WERI-Rb-1 (cell line): ENCODE results near the gene TRPC4.

Experiments
- DNase-seq: peaks from one replicate; pipeline ENCODE4 v3.0.0-alpha.2; 2020
- H3K27ac ChIP-seq: fragments of 250-450 bp; sonication (Bioruptor Pico); 2 replicates; pipeline ENCODE4 v1.5.1; 2020; ENCODE audit warnings: mild to moderate bottlenecking, moderate library complexity
- H3K27me3 ChIP-seq: fragments of 250-450 bp; sonication (Bioruptor Pico); 2 replicates; pipeline ENCODE4 v1.5.1; 2021; ENCODE audit warnings: mild to moderate bottlenecking, low read depth, moderate library complexity; ENCODE audit not compliant: insufficient read depth, severe bottlenecking
- H3K36me3 ChIP-seq: fragments of 250-450 bp; sonication (Bioruptor Pico); 2 replicates; pipeline ENCODE4 v1.5.1; 2020; ENCODE audit warnings: mild to moderate bottlenecking, moderate library complexity
- H3K4me3 ChIP-seq: 2 replicates; pipeline ENCODE4 v1.5.1; 2011; ENCODE audit warnings: low read depth, mild to moderate bottlenecking, control low read depth, low read length
- H3K9me3 ChIP-seq: fragments of 250-450 bp; sonication (Bioruptor Pico); 2 replicates; pipeline ENCODE4 v1.5.1; 2021; ENCODE audit warnings: mild to moderate bottlenecking, moderate library complexity; ENCODE audit not compliant: severe bottlenecking
- TF ChIP-seq, protein P1 (sequence below): IDR thresholded peaks from 2 replicates; pipeline ENCODE4 v1.5.1; 2011; ENCODE audit warnings: low read depth, mild to moderate bottlenecking, control low read depth, inconsistent platforms, low read length

The TRPC4 gene

DNA sequence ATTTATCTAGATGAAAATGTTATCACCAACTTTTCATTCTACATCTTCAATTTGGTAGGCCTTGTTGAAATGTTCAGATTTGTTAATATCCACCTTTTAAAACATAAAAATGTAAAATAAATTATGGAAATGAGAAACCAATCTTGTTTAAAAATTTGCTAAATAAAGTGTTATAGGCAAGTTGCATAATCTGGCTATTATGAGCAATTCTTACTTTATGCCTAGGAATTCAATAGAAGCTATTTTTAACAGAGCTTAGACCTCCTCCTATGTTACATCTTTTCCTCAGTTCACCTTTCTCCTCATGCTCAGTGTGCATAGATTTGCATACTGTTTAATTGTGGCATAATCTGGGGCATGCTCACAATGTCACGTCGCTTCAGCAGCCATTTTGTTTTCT lies 183.1 kb downstream of the TRPC4 start:
- no peak for DNase-seq
- no peak overlapping the region for H3K27ac ChIP-seq
- H3K4me3 ChIP-seq: no peak overlapping the region
- TF ChIP-seq, protein P1, sequence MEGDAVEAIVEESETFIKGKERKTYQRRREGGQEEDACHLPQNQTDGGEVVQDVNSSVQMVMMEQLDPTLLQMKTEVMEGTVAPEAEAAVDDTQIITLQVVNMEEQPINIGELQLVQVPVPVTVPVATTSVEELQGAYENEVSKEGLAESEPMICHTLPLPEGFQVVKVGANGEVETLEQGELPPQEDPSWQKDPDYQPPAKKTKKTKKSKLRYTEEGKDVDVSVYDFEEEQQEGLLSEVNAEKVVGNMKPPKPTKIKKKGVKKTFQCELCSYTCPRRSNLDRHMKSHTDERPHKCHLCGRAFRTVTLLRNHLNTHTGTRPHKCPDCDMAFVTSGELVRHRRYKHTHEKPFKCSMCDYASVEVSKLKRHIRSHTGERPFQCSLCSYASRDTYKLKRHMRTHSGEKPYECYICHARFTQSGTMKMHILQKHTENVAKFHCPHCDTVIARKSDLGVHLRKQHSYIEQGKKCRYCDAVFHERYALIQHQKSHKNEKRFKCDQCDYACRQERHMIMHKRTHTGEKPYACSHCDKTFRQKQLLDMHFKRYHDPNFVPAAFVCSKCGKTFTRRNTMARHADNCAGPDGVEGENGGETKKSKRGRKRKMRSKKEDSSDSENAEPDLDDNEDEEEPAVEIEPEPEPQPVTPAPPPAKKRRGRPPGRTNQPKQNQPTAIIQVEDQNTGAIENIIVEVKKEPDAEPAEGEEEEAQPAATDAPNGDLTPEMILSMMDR: no peak
- H3K36me3 ChIP-seq: no peaks in the 10 kb centered on the region
- H3K9me3 ChIP-seq: no peaks in the 10 kb centered on the region
- H3K27me3 ChIP-seq: no peaks in the 10 kb centered on the region

- DNase-seq: no peak
- Histone ChIP-seq H3K27ac (no peak overlapping the region), H3K36me3 (no peaks in the 10 kb centered on the region), H3K27me3 (no peaks in the 10 kb centered on the region), H3K4me3 (no peak overlapping the region), H3K9me3 (no peaks in the 10 kb centered on the region)
- TF ChIP-seq, protein P1: no peak
Observed at GRCh38 chr13:37685206-37685605, 184.4 kb downstream of the TRPC4 start.

GRCh38 chr13:37682496-37682895 lies 187.1 kb downstream of the TRPC4 start:
- Histone ChIP-seq H3K27ac (no peak overlapping the region), H3K27me3 (no peaks in the 10 kb centered on the region), H3K4me3 (no peak overlapping the region), H3K36me3 (no peaks in the 10 kb centered on the region), H3K9me3 (no peaks in the 10 kb centered on the region)
- TF ChIP-seq, protein P1: no peak
- DNase-seq: no peak

DNA sequence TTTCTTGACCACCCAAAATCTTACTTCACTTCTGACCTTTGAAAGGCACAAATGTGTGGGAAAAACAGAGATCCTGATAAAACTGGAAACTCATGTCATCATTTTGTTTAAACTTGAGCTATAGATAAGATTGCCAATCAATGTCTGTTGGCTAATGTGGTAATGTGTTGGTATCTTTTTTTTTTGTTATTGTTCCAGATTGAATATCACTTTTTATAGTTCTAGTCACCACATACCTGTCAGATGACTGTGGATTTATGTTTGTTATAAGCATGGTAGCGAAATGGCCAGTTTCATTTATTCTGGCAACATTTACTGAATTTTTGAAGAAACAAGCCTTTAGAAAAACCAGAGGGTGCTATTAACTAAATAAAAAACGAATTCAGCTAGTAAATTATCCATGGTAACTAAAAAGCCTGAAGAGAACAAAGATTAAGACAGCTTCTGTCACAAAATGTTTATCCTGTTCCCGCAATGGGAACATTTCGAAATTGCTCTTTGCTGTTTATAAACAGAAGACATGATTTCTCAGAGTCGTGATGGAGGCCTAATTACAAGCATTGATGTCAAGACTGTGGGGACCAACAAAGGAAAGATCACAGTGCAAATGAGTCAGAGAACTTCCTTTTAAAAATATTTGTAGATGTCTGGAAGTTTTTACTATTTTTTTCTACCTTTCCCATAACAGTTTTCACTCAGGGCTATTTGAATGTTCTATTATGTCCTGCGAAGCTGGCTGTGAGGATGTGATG lies 188.1 kb downstream of the TRPC4 start:
- H3K4me3 ChIP-seq: no peak overlapping the region
- DNase-seq: no peak
- no peaks in the 10 kb centered on the region for H3K36me3 ChIP-seq
- no peaks in the 10 kb centered on the region for H3K9me3 ChIP-seq
- no peak overlapping the region for H3K27ac ChIP-seq
- TF ChIP-seq, protein P1: no peak
- H3K27me3 ChIP-seq: no peaks in the 10 kb centered on the region

- TF ChIP-seq, protein P1: no peak
Observed at GRCh38 chr13:37680137-37680536, 189.4 kb downstream of the TRPC4 start.

DNA sequence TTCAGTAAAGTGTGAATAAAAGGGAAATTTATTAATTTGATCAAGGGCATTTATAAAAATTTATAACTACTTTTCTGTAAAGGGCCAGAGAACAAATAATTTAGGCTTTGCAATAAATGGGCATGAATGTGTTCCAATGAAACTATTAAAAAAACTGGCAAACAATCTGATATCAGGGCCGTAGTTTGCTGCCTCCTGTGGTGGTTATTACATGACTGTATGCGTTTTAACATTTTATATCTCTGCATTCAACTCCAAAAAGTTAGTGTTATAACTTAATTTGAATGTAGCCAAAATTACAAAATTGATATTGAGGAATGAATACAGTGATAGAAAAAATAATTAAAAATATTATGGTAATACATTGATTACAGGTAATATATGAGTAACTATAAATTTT lies 190.5 kb downstream of the TRPC4 start:
- H3K27me3 ChIP-seq: no peaks in the 10 kb centered on the region
- H3K36me3 ChIP-seq: no peaks in the 10 kb centered on the region
- no peaks in the 10 kb centered on the region for H3K9me3 ChIP-seq
- DNase-seq: no peak
- H3K4me3 ChIP-seq: no peak overlapping the region
- H3K27ac ChIP-seq: no peak overlapping the region
- TF ChIP-seq, protein P1: no peak

More at GRCh38 chr13:37680137-37680536, 189.4 kb downstream of the TRPC4 start:
- Histone ChIP-seq H3K36me3 (no peaks in the 10 kb centered on the region), H3K9me3 (no peaks in the 10 kb centered on the region), H3K27ac (no peak overlapping the region), H3K4me3 (no peak overlapping the region), H3K27me3 (no peaks in the 10 kb centered on the region)
- no peak for DNase-seq
